DMS 273 treated with DMSO at 0.1 percent for 48 hours (cell line): ENCODE measurements around the gene DNM3.

Experiments
- DNase-seq: peaks from one replicate; lab custom pipeline; 2025; lab: John Stamatoyannopoulos, UW

The DNM3 gene

DNA sequence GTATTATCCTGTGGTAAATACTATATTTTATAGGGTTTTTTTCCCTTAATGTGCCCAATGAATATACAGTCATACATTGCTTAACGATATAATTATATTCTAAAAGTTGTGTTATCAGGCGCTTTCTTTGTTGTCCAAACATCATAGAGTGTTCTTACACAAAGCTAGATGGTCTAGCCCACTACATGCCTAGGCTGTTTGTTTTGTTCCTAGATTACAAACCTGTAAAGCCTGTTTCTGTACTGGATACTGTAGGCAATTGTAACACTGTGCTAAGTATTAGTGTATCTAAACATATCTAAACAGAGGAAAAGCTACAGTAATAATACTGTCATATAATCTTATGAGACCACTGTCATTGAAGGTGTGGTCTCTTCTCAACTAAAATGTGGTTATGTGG, 336.6 kb downstream of the DNM3 start:
- no peak for DNase-seq

DNA sequence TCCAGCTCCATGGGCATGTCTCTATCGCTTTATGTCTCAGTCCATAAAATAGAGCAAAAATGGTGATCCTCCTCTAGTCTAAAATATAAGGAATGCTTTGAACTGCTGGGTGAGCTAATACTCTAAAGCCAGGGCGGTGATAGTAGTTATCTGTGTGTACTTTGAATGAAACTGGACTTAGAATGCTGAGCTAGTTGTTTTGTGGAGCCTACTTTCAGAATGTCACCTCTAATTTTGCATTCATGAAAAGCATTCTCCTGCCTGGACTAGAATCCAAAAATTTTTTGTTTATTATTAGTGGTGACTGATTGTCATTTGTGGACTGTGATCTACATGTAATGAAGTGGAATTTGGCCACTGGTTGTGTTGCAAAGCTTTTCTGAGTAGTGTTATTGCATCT, 337.6 kb downstream of the DNM3 start:
- DNase-seq: no peak

DNA sequence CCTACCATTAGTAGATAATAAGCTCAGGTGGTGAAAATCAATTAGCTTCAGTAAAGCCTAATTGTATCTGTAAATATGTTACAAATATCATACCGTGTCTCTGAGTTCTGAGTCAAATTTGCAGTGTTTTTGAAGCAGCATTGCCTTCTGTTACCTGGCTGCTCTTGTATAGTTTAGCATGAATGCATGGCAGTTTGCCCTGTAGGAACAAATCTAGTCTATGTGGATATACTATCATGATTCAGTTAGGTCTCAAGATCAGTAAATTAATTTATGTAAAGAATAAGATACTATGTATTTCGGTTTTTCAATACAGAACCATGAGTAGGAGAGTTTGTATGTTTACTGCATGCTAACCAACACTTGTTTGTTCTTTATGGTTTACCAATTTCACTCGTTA, 338.6 kb downstream of the DNM3 start:
- DNase-seq: no peak

DNA sequence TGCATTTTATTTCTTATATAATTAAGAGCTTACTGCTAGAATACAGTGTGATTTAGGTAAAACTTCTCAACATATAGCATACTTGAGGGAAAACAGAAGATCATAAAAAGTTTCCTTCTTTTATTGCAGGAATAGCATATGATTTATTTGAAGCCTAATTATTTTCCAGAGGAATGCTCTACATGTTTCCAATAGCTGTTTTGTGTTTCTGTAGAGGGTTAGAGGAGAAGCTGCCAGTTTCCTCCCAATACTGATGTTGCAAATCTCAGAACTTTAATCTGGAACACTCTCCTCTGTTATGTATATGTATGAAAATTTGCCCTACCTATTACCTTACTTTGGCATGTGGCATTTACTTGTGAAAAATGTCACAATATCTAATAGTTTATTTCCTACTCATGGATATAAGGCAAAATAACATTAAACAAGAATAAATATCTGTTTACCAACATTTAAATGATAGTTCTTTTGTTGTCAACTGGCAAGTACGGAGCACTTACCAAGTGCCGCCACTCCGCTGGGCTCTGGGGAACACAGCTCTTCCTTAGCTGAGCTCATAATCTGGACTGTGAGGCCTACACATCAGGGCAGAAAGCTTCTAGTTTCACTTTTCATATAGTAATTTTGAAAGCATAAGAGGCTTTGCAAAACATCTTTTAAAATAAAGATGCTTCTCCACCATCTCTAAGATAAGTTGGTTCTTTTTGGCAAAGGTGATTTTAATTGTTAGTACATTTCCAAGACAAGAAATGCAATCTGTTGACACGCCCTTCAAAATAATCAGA, 339.4 kb downstream of the DNM3 start:
- DNase-seq: no peak

DNA sequence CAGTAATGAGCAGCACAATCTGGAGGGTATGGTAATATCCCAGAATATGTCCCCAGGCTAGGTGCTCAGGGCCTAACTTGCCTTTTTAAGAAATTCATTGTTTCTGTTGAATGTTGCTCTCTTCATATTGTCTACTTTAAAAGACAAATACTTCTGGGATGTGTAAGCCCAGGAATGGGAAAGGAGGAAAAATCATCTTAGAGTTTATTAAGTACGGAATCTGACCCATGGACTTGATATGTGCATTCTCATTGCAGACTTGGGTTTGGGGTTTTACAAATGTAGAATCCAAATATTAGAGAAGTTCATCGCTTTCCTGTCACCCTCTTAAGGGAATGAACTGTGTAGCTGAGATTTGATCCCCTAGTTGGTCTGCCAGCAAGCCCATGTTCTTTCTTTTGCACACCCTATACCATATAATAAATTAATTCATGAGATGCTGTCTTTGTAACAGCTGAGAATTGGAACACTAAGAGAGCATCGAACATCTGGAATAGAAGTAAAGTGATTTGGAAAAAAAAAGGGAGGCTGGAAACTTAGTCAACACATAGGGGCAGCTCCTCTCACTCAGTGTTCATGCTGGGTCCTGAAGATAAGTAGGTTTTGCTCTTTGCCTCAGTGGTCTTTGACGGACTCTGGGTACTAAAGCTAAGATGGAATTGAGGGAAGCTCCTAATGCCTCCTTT, 343.4 kb downstream of the DNM3 start:
- DNase-seq: no peak

DNA sequence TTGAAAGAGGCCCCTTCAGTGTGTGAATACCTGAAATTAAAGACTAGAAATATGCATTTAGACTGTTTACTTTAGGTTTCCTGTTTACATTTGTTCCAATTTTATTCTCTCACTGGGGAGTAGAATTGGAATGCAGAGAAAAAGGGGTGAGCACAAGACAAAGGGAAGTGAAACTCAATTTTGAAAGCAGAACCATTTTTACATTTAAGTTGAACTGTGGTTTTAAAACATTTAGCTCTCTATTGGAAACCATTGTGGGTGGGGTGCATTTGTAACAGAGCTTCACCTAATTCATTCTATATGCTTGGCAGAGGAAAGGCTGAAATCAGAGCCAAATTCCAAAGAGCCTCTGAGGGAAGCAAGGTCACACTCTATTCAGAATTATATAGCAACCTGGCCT, 343.9 kb downstream of the DNM3 start:
- DNase-seq: no peak

DNA sequence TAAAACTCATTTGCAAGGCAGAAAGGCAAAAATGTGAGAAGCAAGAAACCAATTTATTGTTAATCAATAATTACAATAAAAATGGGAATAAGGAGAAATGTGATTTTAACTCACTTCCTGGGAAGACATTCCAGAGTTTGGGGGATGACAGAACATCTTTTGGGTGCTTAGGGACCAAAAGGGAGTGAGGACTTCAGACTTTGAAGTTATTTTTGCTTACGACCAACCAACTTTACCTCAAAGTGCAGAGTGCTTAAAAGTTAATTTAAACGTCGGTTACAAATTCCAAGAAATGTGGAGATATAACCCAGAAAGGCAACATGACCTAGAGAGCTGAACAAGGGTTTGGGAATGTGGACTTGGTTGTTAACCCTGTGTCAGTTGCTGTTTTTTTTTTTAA, 344.7 kb downstream of the DNM3 start:
- DNase-seq: no peak

DNA sequence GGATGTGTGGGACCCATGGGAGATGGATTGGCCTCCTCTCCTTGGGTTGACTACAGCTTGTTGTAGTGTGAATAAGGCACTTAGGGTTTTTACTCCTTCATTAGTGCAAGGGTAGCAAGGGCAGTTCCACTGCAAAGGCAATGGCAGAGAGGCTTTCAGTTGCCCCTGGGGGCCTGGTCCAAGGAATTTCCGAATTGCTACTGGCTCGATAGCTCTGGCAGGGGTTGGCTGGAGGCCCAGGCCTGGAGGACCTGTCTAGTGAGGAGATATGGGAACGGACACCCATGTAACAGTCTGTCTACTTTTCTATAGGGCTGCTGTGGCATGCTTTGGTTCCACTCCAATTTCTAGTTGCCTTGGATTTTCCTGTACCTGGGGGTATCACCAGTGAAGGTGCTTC, 360.3 kb downstream of the DNM3 start:
- no peak for DNase-seq

DNA sequence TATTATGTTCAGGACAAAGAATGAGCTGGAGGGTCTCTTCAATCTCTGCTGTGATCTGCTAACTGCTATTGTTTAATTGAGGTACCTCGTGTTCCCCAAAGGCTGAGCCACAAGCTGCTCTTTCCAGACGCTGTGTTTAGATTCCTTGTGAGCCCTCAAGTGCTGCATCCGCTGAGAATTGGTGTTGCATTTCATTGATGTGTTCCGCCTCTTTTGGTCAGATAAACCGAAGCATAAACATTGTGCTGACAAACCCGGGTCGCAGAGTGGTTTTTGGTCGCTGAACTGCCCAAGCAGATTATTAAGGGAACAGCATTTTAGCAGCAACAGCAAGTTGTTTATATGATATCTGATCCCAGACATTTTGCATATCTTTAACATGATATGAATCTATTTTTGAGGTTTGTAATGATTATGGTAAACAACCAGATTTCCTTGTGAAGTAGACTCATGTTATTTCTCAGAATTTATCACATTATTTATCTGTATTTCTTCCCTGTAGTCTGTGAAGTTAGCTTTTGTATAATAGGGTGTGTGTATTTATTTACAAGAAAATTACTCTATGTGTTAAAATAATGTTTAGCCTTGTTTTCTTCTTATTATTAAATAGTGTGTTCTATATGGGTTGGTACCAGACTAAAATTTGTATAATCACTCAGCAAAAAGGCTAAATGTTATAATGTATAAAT, 362.0 kb downstream of the DNM3 start:
- DNase-seq: no peak

DNA sequence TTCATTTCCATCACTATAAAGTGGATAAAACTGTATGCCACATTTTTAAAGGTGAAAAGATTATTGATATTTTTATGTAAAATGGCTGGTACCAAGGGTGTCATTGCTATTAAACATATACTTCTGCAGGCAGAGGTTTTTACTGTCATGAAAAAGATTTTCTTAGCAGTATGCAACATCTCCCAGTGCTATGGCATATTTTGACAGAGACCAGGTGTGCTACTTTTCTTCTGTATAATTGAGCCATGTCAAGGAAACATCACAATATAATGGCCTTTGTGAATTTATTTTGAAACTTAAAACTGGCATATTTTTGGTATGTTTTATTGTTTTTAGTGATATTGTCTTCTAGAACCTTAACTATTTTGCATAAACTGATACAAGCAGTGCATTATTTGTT, 362.6 kb downstream of the DNM3 start:
- DNase-seq: no peak

DNA sequence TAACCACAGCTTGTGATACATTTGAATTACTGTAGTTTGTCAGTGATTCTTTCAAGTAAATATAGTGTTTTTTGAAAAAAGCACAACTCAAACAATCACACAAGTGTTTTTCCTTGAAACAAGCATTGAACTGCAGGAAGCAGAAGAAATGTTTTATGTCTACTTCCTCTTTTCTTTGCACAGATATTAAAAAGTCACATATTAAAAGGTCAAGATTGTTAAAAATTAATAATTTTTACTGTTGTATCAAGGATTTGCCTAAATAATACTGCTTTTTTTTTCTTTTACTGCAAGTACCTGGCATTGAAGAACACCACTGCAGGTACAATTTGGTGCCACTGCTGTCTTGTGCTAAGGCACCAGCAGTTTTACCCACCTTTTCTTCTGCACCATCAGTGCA, 365.0 kb downstream of the DNM3 start:
- no peak for DNase-seq

DNA sequence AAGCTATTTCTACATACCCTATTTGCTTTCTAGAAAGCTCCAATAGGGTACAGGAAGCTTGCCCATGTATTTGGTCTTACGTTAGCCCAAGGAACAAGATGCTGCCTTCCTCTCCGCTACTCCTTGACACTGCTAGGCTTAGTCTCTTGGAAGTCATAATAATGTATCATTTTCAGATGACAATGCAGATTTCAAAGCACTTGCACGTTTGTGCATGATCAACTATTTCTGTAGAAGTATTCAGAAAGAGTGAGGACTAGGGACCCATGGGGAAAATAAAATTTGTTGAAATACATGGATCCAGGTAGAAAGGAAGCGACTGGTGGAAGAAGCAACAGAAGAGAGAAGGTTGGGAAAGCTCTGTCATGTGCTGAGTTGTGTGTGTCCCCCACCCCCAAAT, 367.3 kb downstream of the DNM3 start:
- DNase-seq: no peak

DNA sequence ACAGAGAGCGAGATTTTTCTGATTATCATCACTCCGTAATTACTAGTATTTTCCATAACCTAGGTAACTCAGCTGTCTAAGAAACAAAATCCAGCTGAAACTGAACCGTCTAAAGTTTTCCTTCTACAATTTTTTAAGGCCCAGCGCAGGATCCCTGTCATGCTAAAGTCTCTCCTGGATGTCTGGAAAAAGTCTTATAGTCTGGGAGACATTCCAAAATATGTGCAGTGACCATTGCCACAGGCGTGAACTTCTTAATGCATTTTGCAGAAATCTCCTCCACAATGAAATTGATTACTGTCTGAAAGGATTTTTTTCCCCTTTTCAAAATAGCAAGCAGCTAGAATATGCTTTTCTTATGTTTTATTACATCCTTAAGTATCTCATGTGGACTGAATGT, 369.9 kb downstream of the DNM3 start:
- DNase-seq: no peak

DNA sequence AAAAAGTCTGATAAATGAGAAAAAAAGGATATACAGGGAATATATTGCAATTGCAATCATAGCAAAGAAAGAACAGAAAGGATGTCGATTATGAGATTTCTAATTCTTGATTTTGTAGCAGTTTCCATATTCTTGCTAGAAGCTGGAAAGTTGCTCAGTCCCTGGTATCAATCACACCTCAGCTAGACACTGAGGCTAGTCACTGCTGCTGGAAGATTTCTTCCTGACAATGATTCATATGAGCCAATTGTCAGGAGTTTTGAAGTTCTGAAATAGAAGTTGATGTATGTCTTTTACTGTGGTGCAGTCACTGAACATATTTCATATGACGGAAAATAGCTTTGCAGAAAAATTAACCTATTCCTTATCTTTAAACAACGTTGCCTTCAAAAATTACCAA, 370.8 kb downstream of the DNM3 start:
- DNase-seq: no peak

DNA sequence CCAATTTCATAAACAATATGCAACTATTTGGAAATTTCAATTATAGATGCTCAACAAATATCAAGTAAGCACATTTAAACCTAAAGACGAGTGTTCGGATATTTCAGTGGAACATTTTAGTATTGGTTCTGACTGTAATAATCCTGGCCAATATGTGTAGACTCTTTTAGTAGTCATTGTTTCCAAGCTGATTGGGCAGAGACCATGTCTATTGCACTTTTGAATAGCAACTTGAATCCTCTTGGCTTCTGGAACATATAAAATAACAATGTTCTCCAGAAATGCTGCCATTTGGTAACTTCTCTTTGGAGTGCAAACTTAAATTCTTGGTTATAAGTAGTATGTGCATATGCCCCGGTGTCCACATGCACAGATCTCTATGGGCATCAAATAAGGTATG, 373.7 kb downstream of the DNM3 start:
- no peak for DNase-seq

DNA sequence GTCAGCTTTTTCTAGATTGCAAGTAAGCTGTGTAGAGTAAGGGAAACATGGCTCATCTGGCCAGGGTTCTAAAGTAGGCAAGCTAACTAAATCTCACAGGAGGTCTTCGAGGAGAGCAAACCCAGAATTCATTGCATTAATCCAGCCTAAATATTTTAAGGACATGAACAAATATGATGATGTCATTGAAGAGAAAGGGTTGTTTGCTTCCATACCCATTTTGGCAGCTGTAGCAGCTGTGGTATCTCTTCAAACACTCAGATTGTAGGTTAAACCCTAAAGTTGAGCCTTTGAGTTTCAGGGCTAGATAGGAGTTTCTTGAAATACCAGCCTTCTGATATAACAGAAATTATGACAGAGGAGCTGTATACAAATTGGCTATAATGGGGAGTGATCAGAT, 378.7 kb downstream of the DNM3 start:
- DNase-seq: no peak

DNA sequence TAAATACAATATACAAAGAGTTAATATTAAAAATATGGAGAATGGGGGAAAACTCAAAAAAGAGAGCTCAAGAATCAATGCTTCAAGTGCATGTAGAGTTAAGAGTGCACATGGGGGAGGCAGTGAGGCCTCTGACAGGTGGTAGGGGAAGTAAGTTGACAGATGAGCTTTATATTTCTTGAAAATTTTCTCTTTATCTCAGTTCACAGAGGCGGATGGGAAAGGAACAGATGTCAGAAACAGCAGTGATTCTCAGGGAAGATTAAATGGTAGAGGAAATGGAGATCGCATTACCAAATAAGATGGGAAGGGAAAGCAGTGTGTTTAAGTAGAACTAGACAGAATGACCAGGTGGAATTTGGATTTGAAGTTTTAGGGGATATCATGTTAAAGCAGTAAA, 379.1 kb downstream of the DNM3 start:
- DNase-seq: peak; percentile 81

DNA sequence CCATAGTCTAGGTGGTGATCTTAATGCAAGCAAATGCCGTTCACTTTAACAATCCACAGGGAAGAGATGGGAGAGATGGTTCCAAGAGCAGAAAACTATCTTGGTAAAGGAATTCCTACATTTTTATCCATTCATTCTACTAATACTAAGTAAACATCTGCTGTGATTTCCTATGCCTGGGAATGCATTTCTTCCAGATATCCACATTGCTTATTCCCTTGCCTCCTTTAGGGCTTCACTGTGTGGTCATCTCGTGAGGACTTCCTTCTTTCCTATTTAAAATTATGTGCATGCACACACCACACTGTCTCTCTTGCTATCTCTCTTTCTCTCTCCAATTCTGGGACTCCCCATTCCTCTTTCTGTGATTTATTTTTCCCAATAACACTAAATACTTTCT, 380.1 kb downstream of the DNM3 start:
- DNase-seq: no peak

DNA sequence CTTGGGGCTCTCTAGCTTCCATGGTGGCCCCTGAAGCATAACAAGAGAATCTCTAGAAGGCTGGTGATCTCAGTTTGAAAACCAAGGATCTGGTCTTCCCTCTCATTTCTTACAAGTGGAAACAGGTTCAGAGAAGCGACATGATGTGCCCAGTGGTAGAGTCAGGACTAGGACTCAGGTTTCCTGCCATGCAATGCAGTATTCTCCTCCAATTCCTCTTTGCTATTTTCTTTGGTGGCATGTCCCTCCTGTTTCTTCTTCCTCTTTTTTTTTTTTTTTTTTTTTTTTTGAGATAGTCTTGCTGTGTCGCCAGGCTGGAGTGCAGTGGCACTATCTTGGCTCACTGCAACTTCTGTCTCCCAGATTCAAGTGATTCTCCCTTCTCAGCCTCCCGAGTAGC, 383.6 kb downstream of the DNM3 start:
- DNase-seq: no peak

DNA sequence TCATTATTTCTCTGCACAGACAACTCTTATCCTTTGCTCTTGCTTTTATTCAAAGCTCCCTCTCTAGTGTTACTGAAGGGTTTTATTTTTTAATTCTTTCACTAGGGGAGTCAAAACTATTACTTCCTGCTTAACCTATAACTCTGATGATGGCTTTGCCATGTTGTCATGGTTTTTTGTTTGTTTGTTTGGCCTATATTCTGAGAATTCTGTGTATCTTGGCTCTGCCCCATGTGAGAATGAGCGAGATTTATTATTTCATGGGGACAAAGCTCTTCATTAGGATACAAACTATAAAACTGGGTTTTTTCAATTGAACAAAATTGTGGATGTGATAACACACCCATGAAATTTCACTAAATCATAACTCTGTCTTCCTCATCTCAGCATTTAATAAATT, 388.6 kb downstream of the DNM3 start:
- DNase-seq: no peak

DNA sequence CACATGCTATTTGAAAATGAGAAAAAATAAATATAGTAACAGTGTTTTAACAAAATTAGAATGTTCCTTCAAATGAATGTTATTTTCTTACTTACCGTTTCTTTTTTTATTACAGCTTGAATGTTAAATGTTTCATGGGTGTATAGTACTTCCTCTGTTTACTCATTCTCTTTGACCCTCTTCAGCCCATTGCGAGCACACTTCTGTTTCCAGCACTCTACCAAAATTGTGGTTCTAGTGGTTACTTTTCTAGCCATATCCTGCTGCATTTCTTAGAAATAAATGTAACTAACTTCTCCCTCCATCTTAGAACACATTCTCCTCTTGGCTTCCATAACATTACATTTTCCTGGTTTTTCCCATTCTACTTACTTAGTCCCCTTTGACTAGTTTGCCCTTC, 389.2 kb downstream of the DNM3 start:
- no peak for DNase-seq

DNA sequence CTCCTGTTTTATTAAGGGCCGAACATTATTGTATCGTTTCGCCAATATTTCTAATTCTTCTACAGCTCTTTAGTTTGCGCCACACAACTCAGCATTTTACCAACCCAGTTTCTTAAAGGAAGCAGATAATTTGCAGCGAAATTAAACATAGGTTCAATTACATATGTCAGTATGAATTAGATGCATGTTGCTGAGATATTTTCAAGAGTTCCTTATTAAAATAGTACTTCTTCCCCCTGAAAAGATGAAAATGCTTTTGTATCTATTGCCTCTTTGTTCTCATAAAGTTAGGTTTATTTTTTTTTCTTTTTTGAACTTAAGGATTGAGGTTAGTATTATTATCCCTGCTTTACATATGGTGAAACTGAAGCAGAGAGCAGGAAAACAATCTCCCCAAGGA, 395.7 kb downstream of the DNM3 start:
- no peak for DNase-seq

DNA sequence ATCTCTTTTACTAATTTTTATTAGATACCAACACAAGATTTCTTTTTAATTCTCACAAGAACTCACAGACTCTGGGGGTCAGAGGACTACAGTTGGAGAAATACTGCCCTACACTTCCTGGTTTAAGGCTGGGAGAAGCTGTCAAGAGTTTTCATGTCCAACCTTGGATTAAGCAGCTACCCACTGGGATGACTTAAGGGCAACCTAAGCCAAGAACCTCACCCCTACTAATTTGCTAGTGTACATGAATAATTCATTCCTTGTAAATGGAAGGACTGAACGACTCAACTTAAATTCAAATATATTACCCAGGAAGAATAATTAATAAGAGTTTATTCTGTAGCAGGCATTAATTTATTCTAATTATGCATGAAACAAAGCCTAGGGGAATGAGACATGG, 396.9 kb downstream of the DNM3 start:
- no peak for DNase-seq
